HFFc6 (cell line): ENCODE measurements around the gene MRPL27. TPM values are rescaled to one million over a fixed set of nuclear protein-coding genes. Genes with fewer than 3 reads are reported as not detected.

Experiments
- DNase-seq: peaks from one replicate; pipeline ENCODE4 v3.0.0-alpha.2; 2018
- H3K27ac Mint-ChIP-seq: 2 replicates; pipeline ENCODE4 v1.8.0; 2020; ENCODE audit warnings: mild to moderate bottlenecking, mixed read lengths
- H3K27me3 Mint-ChIP-seq: 2 replicates; pipeline ENCODE4 v1.8.0; 2021; ENCODE audit warnings: mild to moderate bottlenecking, moderate library complexity, mixed read lengths; ENCODE audit not compliant: insufficient read depth
- H3K36me3 Mint-ChIP-seq: 2 replicates; pipeline ENCODE4 v1.8.0; 2021; ENCODE audit warnings: low read depth, mixed read lengths
- H3K4me1 Mint-ChIP-seq: 2 replicates; pipeline ENCODE4 v1.8.0; 2020; ENCODE audit warnings: low read depth, mixed read lengths
- H3K4me3 Mint-ChIP-seq: 2 replicates; pipeline ENCODE4 v1.8.0; 2020; ENCODE audit warnings: mild to moderate bottlenecking, moderate library complexity, mixed read lengths
- H3K9me3 Mint-ChIP-seq: 2 replicates; pipeline ENCODE4 v1.8.0; 2020; ENCODE audit warnings: mild to moderate bottlenecking, mixed read lengths
- CTCF ChIP-seq: fragments of 200-600 bp; sonication (generic); IDR thresholded peaks from 2 replicates; pipeline ENCODE4 v1.5.0; 2021; ENCODE audit warnings: antibody characterized with exemption, mild to moderate bottlenecking
- total RNA-seq, 6 experiments: library from RNA; stranded (reverse); fragmentation: NEBNext Ultra II Directional; extraction: Animal tissue kit (Norgen Biotek cat#: 25700); gene quantifications; 2 replicates in 1 of 6; 3 replicates in 5 of 6; pipeline ENCODE4 v1.2.3, GENCODE V29; 2021

Gene MRPL27
- total RNA-seq, 6 experiments from 2014 or later: 70.0 to 78.7 (median 75.0) TPM

GRCh38 chr17:50382931-50383330, 9.9 kb upstream of the MRPL27 start:
- Mint-ChIP-seq H3K9me3 (no peaks in the 10 kb centered on the region), H3K4me1 (peaks cover 18% of the 10 kb centered on the region), H3K27me3 (no peaks in the 10 kb centered on the region; the same call in none of the 2 replicates), H3K4me3 (no peak overlapping the region), H3K36me3 (peaks cover 42% of the 10 kb centered on the region), H3K27ac (no peak overlapping the region)
- no peak for TF ChIP-seq CTCF
- DNase-seq: no peak

- peaks cover 18% of the 10 kb centered on the region for H3K4me1 Mint-ChIP-seq
- TF ChIP-seq CTCF: no peak
- peak overlapping the region; percentile 7; the same call in 1 of the 2 replicates for H3K27ac Mint-ChIP-seq
- DNase-seq: no peak
- no peaks in the 10 kb centered on the region; the same call in none of the 2 replicates for H3K27me3 Mint-ChIP-seq
- H3K9me3 Mint-ChIP-seq: no peaks in the 10 kb centered on the region
- no peak overlapping the region for H3K4me3 Mint-ChIP-seq
- peaks cover 31% of the 10 kb centered on the region for H3K36me3 Mint-ChIP-seq
These were observed 8.9 kb upstream of the MRPL27 start for GRCh38 chr17:50381920-50382319.

- no peak for TF ChIP-seq CTCF
- Mint-ChIP-seq H3K9me3 (no peaks in the 10 kb centered on the region), H3K4me1 (peaks cover 18% of the 10 kb centered on the region), H3K27me3 (no peaks in the 10 kb centered on the region; the same call in none of the 2 replicates), H3K36me3 (peaks cover 26% of the 10 kb centered on the region), H3K4me3 (no peak overlapping the region), H3K27ac (no peak overlapping the region)
- DNase-seq: no peak
These were observed 8.4 kb upstream of the MRPL27 start for GRCh38 chr17:50381260-50381815.

- Mint-ChIP-seq H3K36me3 (peaks cover 24% of the 10 kb centered on the region), H3K27me3 (no peaks in the 10 kb centered on the region; the same call in none of the 2 replicates), H3K4me1 (peaks cover 18% of the 10 kb centered on the region), H3K9me3 (no peaks in the 10 kb centered on the region), H3K27ac (peak overlapping the region; percentile 9; the same call in 1 of the 2 replicates), H3K4me3 (no peak overlapping the region)
- no peak for DNase-seq
- peak; percentile 50; the same call in 1 of the 2 replicates for TF ChIP-seq CTCF
These were observed 7.6 kb upstream of the MRPL27 start for GRCh38 chr17:50380369-50381259.

GRCh38 chr17:50379351-50380132, 6.6 kb upstream of the MRPL27 start:
- H3K36me3 Mint-ChIP-seq: peaks cover 15% of the 10 kb centered on the region; the same call in 1 of the 2 replicates
- peaks cover 18% of the 10 kb centered on the region for H3K4me1 Mint-ChIP-seq
- 0 out of 2 replicates have a peak overlapping the region, but pooled peaks have one; percentile 9 for H3K27ac Mint-ChIP-seq
- no peak overlapping the region for H3K4me3 Mint-ChIP-seq
- H3K27me3 Mint-ChIP-seq: no peaks in the 10 kb centered on the region; the same call in none of the 2 replicates
- TF ChIP-seq CTCF: no peak
- no peaks in the 10 kb centered on the region for H3K9me3 Mint-ChIP-seq
- DNase-seq: no peak
